NCI-H2227 treated with DMSO at 0.1 percent for 48 hours (cell line): ENCODE results near the gene TTC22.

Experiments
- DNase-seq: peaks from one replicate; lab custom pipeline; 2025; lab: John Stamatoyannopoulos, UW

TTC22 gene

GRCh38 chr1:54751426-54751825 lies 49.7 kb downstream of the TTC22 start:
- DNase-seq, result no peak

- no peak for DNase-seq
These were observed 50.5 kb downstream of the TTC22 start for GRCh38 chr1:54750596-54750995.

- DNase-seq, result no peak
These were observed 52.9 kb downstream of the TTC22 start for GRCh38 chr1:54748094-54748835.

DNA sequence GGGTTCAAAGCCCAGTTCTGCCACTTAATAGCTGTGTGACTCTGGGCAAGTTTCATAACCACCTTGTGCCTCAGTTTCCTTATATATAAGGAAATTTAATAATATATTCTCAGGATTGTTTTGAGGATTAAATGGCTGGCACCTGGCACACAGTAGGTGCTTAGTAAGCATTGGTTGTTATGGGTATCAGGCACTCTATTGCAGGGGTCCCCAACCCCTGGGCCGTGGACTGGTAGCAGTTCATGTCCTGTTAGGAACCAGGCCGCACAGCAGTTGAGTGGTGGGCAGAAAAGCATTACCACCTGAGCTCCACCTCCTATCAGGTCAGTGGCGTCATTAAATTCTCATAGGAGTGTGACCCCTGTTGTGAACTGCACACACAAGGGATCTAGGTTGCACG lies 55.3 kb downstream of the TTC22 start:
- DNase-seq, result no peak

DNA sequence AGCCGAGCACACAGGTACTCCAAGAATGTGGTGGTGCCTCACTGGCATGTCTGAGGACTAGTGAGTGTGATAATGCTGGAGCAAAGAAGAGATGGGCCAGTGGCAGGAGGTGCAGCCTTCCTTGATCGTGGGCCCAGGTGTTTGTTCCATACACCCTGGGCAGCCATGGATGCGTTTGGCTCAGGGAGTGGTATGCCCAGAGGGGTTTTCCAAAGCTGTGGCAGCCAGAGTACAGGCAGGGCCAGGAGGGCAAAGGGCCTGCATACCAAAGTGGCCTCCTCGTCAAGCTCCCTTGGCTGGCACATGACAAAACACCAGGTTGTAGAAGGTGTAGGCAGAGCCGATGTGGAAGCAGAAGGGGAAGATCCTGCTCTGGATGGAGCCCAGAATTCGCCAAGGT lies 55.8 kb downstream of the TTC22 start:
- DNase-seq, result no peak

- DNase-seq, result no peak
These were observed 56.4 kb downstream of the TTC22 start for GRCh38 chr1:54744696-54745095.

DNA sequence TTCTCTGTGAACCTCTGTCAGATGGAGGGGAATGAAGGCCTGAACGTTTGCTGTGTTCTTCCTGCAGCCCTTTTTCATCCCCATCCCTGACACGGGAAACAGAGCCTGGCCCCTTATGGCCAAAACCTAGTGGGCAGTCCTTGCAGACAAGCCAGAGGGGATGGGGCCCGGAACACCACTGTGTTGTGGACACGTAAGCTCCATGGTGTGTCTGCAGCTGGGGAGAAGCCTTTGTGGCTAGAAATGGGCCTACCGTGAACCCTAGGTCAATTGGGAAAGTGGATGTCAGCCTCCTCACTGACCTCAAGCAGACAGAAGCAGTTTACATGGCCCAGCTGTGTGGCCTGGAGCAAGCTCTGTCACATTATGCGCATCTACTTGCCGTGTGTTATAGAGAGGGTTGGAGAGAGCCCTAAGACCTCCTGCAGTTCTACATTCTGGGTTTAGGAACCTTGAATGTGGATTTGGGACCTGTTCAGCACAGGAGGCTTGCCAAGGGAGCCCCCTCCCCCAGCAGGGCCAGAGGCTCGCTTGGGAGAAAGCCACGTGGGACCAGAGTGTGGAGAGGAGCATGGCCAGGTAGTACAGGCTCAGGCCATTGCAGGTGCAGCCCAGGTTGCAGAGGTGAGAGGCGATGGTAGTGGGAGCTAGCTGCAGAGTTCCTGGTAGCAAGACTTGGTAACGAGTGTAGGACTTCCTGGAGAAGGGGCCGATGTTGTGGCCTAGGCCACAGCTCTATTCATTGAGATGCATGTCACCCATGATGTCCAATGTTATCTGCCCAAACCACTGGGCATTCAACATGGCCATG lies 57.5 kb downstream of the TTC22 start:
- DNase-seq, result no peak

DNA sequence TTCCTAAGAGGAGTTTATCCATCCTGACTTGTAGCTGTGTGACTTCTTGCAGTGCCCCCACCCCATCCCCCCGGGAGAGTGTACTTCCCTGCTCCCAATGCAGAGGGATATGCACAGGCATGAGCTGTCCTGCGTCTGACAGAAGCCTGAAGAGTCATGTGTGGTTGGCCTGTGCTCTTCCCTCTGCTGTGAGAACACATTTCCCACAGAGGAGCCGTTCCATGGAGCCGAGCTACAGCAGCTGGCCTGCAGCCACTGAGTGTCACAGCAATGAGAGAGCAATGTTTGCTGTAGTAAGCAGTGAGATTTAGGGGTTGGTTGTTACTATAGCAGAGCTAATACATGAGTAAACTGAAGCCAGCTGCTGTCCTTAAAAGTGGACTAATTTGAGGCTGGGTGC lies 58.8 kb downstream of the TTC22 start:
- no peak for DNase-seq

DNA sequence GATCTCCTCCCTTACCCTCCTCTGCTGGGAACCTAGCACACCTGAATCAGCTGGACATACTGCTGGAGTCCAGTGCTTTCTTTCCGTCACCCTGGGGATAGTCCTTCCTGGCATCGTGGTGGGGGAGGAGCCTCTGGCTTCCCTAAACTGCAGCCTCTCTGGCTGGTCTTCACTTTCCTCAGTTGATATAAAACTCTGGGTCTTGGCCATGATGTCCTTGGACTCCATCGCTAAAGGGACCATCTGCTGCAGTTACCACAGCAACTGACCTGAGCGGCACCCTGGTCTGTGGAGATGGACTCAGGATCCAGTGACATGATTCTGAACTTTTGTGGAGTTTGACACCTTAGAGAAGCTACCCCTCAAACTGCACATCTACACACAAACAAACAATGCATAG lies 59.6 kb downstream of the TTC22 start:
- no peak for DNase-seq

DNA sequence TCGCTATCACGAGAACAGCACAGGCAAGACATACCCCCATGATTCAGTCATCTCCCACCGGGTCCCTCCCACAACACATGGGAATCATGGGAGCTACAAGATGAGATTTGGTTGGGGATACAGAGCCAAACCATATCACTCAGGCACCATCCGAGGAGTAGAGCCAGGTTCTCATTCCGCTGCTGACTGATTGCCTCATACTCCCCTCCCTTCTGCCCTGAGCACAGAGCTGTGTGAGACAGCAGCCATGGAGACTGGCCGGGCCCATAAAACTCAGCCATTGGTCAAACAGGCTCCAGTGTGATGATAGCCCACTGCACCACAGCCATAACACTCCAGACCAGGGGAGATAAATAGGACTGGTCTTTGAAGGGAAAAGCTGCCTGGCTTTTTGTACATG lies 62.9 kb downstream of the TTC22 start:
- DNase-seq, result no peak

DNA sequence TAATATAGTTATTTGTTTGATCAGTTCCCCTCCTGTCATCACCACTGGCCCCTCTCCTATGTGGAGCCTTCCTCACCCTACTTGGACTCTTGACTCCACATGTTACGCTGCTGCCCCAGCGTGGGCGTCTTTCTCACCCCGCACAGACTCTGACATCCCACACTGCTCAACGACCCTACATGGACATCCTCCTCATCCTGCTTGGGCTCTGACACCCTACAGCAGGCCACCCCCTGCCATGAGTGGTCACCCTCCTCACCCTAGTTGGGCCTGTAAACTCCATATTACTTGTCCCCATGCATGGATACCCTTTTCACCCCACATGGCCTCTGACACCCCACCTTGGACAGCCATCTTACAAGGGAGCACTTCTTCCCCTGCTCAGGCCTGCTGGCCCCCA lies 64.4 kb downstream of the TTC22 start:
- no peak for DNase-seq
